NCI-H82 treated with DMSO at 0.1 percent for 48 hours (cell line): ENCODE results near the gene EIF2A.

Experiments used
- DNase-seq: peaks from one replicate; lab custom pipeline; 2025; ENCODE audit not compliant: unreplicated experiment; lab: John Stamatoyannopoulos, UW

The EIF2A gene

DNA sequence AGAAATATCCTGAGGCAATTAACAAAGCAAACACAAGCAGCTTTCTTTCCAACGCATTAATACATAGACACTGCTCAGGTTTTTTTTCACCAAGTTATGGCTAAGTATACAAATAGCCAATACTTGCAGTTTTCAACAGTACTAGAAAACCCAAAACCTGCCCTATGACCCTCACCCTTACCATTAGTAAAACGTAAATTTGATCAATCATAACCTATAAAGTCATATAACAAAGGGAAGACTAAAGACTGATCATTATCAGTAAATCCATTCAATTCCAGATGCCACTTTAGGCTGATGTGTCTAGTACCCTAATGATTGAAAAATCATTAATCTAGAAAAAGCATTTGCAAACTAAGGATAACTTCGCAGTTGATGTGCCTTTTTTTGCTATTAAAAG is 3.5 kb upstream of the EIF2A start:
- no peak for DNase-seq

DNA sequence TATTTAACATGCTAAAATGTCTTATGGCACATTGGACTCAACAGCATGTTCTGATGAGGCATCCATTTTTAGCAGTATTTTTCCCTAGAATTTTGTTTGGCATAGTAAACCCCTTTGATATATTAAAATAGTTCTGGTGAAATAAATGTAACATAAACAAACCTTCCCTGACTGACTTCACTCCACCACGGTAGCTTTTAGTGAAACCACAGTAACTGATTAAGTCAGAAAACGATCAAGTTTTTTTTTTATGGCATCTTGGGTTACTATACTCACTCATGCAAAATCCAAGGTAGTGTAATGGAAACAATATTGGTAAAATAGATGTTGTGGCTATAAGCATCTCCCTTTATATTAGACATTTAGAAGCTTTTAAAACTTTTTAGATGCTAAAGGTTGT is 3.1 kb upstream of the EIF2A start:
- DNase-seq: no peak

DNA sequence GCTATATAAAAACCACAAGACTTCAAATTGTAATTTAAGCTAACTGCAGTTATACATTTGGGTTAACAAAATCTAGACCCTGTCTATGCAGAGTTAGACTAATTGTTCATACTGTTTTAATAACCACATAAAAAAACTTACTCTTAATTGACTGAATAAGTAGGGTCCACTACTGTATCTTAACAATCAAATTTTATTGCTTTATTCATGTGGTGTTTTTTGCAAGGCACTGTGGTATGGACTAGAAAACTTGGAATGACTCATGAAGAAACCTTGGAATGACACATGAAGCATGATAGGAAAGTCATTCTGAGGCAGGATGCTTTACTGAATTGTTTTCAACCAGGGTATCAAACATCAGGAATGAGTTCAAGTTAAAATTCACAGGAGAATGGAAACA is 2.5 kb upstream of the EIF2A start:
- DNase-seq: no peak

DNA sequence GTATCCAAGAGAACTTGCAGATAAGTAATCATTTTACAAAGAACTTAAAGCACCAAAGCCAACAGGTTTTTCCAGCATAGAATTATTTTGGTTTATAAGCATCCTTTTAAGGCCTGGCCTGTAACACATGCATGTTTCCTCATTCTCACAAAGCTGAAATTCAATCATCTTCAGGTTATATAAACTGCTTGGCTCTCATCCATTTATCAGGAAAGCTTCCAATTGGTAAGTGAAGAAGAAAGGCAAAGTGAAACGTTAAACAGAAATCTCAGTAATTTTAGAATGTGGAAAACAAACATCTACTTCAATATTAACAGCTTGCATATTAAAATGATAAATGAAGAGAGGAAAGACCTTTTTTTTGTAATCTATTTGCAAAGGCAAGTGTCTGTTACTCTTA is 1.9 kb upstream of the EIF2A start:
- no peak for DNase-seq

DNA sequence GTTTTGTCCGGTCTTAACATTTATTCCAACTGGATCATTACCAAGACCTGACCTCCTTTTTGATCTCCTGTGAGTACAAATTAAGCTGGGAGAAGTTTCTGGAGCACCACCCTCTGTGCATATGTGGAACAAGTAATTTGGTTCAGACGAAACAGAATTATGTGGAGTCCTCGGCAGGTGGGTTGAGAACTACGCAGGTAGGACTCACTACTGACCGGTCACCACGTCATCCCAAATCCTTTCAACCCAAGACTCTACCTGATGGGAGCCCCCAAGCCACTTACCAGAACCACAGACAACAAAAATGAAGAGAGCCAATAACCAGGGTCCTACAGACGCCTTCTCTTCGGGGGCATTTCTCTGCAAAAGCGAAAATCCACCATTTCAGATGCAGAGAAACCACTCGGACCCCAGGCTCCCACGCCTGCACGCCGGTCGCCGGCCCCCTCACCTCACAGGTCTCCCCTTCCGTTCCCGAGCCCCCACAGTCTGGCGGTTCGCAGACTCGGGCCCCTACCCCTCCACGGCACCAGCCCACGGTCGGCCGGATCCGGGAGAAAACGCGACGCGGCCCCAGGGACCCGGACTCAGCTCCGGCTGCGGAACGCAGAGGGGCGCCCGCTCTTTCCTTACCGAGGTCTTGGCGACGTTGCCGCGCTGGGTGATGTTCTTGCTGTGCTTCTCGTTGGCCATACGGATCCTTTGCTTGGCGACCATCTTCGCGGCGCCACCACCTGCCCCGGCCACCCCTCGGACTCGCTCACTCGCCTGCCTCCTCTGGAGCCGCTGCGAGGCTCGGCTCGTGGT is 965 bp upstream of the EIF2A start:
- no peak for DNase-seq

DNA sequence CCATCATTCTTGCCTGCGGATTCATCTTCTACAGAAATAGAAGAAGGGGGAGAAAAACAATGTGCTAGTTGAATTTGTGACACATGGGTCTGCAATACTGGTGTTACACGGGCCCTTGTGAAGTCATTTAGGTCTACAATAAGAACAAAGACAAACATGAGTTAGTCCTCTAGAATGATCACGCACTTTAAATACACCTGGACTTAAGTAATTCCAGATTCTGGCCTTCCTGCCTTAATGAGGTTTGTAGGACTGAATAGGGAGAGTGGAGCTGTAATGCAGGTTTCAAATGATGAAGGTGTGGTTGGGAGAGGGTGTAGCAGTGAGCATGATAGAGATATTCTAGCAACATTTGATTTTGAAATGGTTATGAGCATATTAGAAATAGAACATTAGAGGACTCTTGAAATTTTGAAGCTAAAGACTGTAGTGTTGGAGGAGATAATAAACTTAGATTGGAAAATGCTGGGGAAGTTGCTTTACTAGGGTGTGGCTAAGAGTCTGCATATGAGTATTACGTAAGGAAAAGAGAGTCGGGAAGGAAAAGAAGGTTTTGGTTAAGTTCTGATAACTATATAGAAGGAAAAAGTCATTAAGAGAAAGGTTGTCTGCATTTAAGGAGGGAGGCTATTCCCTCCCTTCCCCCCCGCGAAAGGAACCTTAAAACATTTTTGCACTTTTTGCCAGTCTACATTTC is 606 bp downstream of the EIF2A start:
- DNase-seq: no peak

DNA sequence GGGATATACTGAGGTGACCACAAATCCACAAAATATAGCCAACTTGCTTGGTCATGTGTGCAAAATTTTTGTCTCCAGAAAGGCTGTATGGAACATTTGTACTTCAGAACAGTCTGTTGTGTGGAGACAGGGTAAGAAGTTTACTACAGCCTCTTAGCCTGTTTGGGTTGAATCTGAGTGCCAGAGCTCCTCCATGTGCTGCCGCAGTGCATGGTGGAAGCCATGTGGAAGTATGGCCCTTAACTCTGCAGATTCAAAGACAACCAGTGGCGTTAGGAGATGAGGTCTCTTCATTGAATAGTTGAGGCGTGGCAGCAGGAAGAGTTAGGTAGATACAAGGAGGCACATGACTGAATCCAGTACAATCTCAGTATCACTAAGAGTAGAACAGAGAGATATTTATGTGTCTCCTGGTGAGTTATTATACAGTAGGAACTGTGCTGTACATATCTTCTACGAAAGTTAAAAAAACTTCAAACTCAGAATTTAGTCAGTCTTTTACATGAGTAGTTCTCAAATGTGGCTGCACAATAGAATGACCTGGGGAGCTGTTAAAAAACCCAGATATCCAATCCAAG is 9.4 kb downstream of the EIF2A start:
- DNase-seq: no peak

DNA sequence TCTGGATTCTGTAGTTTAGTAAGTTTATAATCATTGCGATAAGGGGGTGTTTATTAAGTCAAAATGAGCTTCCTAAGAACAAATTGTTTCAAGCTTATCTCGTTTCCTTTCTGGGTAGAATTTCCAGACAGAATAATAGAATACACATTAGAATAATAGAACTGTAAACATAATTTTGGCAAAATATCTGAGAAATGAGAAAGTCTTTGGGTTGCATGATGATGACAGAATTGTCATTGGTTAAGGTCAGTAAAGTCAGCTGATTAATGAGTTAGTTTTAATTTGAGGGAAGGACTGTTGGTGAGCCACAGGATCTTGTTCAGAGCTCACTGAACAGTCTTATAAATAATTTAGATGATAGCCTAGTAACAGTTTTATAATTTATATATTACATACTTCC is 10.2 kb downstream of the EIF2A start:
- no peak for DNase-seq

DNA sequence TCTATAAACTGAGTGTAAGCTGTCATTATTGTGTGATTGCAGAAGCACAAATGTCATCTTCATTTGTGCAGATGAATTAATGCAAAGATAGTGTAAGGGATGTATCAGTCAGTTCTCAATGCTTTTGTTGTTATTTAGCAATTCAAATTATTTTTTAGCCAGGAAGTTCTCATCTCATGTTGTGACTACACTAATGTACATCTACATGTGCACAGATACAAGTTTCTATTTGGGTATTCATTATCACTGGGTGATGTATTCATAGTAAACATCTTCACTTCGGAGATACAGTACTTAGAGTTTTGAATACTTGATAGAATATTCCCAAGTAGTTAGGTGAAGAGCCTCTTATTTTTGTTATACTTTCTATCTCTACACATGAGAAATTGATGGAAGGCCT is 11.1 kb downstream of the EIF2A start:
- DNase-seq: no peak

- no peak for DNase-seq
These were observed 17.7 kb downstream of the EIF2A start for GRCh38 chr3:150564243-150564642.

GRCh38 chr3:150567328-150567727 is 20.7 kb downstream of the EIF2A start:
- peak; percentile 96 for DNase-seq

GRCh38 chr3:150577855-150578254 is 31.3 kb downstream of the EIF2A start:
- DNase-seq: no peak

DNA sequence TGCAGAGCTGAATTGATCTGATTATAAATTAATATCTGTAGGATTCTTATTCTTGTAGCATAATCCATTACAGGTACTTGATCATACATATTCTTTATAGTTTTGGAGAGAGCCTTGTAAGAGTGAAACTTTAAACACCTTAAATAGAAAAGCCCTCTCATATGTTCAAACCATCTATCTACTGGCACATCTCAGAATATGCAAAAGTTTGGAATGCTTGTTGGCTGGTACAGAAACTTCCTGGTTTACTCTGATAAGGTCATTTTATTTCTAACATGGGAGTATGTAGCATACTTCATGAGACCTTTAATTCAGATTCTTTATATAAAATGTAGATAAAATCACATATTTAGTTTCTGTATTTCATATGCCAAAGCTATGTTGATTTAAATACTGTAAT is 34.6 kb downstream of the EIF2A start:
- no peak for DNase-seq

GRCh38 chr3:150582620-150583019 is 36.0 kb downstream of the EIF2A start:
- no peak for DNase-seq

- no peak for DNase-seq
These were observed 36.4 kb downstream of the EIF2A start for GRCh38 chr3:150583028-150583427.

DNA sequence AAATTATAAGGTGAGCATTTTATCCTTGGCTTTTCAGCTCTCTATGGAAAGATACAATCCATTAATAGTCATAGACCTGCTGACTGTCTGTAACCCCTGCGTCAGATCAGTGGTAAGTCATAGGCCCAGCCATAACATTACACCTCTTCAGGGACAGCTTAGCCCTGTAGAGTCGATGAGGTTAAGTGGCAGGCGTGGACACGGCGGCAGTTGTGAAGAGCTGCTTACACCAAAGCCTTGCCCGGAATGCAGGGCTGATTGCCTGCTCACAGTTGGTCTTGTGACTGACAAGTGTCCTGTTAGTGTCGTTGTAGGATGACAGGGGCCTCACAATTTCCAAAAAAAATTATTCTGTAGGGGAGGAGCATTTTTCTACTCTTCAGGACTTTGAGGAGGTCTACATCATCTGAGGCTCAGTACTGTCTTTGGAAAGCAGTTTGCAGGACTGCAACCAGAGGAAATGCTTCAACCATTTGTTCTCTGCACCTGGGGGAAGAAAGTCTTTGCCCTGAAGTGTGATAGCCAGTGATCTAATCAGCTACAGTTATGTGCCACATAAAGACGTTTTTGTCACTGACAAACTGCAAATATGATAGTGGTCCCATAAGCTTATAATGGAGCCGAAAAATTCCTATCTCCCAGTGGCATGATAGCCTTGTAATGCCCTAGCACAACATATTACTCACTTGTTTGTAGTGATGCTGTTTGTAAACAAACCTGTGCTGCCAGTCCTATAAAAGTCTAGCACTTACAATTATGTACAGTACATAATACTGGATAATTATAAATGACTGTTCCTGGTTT is 41.6 kb downstream of the EIF2A start:
- DNase-seq: no peak

DNA sequence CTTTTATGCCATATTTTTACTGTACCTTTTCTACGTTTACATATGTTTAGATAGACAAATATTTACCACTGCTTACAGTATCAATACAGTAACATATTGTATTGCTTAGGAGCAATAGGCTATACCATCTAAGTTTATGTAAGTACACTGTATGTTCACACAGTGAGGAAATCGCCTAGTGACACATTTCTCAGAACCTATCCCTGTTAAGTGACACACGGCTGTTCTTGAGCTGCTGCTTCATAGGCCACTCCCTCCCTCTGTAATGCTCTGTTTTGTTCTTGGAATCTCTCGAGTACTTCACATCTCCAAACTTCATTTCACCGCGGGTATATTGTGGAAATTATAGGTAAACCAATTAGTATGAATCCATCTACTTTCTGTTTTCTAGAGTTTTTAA is 43.2 kb downstream of the EIF2A start:
- DNase-seq: no peak

GRCh38 chr3:150594150-150594549 is 47.6 kb downstream of the EIF2A start:
- no peak for DNase-seq

- no peak for DNase-seq
These were observed 51.1 kb downstream of the EIF2A start for GRCh38 chr3:150597646-150598045.

DNA sequence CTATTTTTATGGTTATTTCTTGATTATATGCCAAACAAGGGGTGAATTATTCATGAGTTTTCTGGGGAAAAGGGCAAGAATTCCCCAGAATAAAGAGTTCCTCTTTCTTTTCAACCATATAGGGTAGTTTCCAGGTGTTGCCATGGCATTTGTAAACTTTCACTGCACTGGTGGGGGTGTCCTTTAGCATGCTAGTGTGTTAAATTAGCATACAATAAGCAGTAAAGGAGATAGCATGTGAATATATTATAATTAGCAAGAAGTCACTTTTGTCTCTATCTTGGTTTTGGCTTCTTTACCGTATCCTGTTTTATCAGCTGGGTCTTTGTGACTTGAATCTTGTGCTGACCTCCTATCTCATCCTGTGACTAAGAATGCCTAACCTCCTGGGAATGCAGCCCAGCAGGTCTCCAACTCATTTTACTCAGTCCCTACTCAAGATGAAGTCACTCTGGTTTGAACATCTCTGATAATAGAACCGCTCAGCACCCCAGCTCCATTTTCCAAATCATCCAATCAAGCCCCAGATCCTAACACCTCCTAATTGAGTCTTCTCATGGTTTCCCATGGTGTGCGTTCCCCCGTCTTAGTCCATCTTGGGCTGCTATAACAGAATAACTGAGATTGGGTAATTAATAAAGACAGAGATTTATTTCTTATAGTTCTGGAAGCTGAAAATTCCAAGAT is 53.2 kb downstream of the EIF2A start:
- no peak for DNase-seq
